ENCODE results near the gene WDR82.

WDR82 gene

GRCh38 chr3:52270252-52270754, 8.1 kb downstream of the WDR82 start:
- TF ChIP-seq CTCF (IDR thresholded peaks at IDR 0.05; ENCODE audit: low read depth, low read length) = no peak
- no peak for DNase-seq (ENCODE audit: extremely low read depth, low read depth)

- no peak for TF ChIP-seq CTCF (IDR thresholded peaks at IDR 0.05; ENCODE audit: low read depth, low read length)
- DNase-seq (ENCODE audit: extremely low read depth, low read depth) = no peak
Observed at GRCh38 chr3:52269776-52270175, 8.7 kb downstream of the WDR82 start.

DNA sequence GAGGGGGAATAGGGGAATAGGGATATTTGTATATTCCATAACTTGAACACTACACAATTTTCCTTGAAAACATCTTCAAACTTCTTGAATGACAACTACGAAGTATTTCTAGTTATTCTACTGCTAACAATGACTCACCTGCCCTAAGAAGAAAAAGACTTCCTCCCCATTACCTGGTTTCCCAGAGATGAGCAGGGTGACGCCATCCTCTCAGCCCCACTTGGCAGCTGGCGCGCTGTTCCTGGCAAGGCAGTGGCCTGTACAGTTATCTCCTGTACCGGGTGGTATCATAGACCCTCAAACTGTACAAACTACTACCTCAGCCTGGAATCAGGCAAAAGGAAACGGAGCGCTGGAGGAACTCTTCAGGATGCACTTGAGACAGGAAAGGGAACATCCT, 10.4 kb downstream of the WDR82 start:
- DNase-seq (ENCODE audit: extremely low read depth, low read depth) = no peak
- no peak for TF ChIP-seq CTCF (IDR thresholded peaks at IDR 0.05; ENCODE audit: low read depth, low read length)

GRCh38 chr3:52265387-52265786, 13.1 kb downstream of the WDR82 start:
- no peak for TF ChIP-seq CTCF (IDR thresholded peaks at IDR 0.05; ENCODE audit: low read depth, low read length)
- no peak for DNase-seq (ENCODE audit: extremely low read depth, low read depth)

DNA sequence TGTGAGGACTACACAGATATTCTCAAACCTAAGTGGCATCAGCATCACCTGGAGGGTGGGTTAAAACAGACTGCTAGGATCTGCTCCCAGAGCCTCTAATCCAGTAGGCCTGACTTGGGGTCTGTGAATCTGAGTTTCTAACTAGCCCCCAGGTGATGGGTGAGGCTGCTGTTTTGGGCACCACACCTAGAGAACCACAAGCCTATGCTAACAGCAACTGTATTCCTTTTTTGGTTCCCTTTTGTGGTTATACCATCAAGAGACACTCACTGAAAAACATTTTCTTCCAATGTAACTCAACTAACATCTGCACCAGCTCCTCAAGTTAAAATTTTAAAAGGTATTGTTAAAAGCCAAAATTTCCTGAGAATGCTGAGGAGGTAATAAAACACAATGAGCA, 16.0 kb downstream of the WDR82 start:
- DNase-seq (ENCODE audit: extremely low read depth, low read depth) = no peak
- no peak for TF ChIP-seq CTCF (IDR thresholded peaks at IDR 0.05; ENCODE audit: low read depth, low read length)

DNA sequence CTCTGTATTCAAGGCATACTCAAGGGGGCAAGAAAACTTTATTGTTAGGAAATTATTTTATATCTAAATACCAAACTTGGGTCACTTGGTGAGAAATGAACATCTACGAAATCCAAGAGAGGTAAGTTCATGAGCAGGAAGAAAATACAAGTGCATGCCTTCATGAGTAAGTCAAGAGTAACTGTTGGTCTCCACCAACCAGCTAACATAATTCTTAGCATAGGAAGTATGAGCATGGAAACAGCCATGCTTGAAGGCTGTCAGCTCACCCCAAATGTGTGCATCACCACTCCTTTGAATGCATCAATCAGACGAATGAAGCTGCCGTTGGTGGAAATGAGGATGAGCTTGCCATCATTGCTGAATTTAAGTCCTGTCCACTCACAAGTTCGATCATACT, 19.0 kb downstream of the WDR82 start:
- DNase-seq (ENCODE audit: extremely low read depth, low read depth) = no peak
- no peak for TF ChIP-seq CTCF (IDR thresholded peaks at IDR 0.05; ENCODE audit: low read depth, low read length)

DNA sequence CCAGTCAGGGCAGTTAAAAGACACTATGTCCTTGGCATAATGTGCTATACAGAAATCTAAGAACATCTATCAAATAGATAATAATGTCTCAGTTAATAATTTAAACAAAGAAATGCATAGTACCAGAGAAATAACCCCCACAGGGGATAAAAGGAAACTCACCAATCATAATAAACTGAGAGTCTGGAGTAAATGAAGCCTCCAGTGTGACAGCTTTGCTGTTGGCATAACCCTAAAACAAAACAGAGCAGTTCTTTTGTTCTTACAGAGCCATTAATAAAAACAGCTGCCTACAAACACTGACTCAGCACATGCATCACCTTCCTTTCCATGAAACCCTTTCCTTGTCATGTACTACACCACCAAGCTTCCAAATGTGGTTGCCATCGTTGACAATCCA, 19.4 kb downstream of the WDR82 start:
- no peak for DNase-seq (ENCODE audit: extremely low read depth, low read depth)
- TF ChIP-seq CTCF (IDR thresholded peaks at IDR 0.05; ENCODE audit: low read depth, low read length) = no peak

Measured in AG09319 (cell line).